ENCODE results near the gene CTNNBL1.

- TF ChIP-seq CTCF (IDR thresholded peaks at IDR 0.05), result no peak
- no peak for TF ChIP-seq POLR2A (IDR thresholded peaks at IDR 0.05)
Observed at GRCh38 chr20:37729452-37729851, 35.6 kb downstream of the CTNNBL1 start.
